ENCODE data around the gene BSPRY.

The BSPRY gene

GRCh38 chr9:113369855-113370140 lies 20.5 kb downstream of the BSPRY start:
- no peak for DNase-seq (ENCODE audit: extremely low read depth, low read depth)
- TF ChIP-seq, protein P1, sequence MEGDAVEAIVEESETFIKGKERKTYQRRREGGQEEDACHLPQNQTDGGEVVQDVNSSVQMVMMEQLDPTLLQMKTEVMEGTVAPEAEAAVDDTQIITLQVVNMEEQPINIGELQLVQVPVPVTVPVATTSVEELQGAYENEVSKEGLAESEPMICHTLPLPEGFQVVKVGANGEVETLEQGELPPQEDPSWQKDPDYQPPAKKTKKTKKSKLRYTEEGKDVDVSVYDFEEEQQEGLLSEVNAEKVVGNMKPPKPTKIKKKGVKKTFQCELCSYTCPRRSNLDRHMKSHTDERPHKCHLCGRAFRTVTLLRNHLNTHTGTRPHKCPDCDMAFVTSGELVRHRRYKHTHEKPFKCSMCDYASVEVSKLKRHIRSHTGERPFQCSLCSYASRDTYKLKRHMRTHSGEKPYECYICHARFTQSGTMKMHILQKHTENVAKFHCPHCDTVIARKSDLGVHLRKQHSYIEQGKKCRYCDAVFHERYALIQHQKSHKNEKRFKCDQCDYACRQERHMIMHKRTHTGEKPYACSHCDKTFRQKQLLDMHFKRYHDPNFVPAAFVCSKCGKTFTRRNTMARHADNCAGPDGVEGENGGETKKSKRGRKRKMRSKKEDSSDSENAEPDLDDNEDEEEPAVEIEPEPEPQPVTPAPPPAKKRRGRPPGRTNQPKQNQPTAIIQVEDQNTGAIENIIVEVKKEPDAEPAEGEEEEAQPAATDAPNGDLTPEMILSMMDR (IDR thresholded peaks at IDR 0.05; ENCODE audit: low read depth, low read length) = no peak

DNA sequence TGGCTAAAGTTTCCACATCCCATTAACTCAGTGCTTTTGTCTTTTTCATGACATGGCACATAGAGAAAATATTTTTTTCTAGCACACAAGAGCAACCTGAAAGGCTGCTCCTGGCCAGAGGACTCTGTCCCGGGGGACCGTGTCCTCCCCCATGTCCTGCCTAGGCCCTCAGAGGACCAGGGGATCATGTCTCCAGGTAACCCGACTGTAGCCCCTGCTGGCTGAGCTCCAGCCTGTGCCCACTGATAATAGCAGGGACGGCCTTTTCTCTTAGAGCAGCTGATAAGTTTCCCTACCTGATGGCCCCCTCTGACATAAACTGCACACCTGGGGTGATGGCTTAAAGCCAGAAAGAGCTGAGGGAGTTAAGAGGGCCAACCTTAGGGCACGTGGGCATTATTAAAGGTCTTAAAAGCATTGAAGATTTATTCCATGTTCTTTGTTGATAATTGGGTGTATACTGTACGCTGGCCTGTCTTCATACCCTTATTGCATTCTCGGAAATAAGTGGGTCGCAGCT lies 21.5 kb downstream of the BSPRY start:
- TF ChIP-seq, protein P1 (IDR thresholded peaks at IDR 0.05; ENCODE audit: low read depth, low read length) = no peak
- DNase-seq (ENCODE audit: extremely low read depth, low read depth) = no peak

- TF ChIP-seq, protein P1 (IDR thresholded peaks at IDR 0.05; ENCODE audit: low read depth, low read length) = no peak
- DNase-seq (ENCODE audit: extremely low read depth, low read depth) = no peak
Measured at GRCh38 chr9:113372059-113372458, 22.7 kb downstream of the BSPRY start.

DNA sequence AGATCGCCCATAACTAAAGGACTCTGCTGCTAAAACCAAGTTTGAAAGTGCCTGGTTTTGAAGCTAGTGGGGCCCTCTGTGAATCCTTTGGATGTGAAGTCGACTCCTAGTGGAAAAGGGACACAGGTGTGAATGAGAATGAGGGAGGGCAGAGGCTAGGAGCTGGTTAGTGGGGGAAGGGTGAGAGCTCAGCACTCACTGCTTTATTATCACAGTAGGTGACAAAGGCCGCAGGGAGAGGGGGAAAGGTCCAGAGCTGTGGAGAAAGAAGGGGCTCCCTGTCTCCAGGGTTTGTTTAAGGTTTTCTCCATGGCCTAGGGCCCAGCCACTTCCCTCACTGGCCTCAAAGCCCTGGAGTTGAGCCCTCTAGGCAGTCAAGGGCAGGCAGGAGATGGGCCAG lies 23.9 kb downstream of the BSPRY start:
- DNase-seq (ENCODE audit: extremely low read depth, low read depth) = no peak
- TF ChIP-seq, protein P1 (IDR thresholded peaks at IDR 0.05; ENCODE audit: low read depth, low read length) = no peak

DNA sequence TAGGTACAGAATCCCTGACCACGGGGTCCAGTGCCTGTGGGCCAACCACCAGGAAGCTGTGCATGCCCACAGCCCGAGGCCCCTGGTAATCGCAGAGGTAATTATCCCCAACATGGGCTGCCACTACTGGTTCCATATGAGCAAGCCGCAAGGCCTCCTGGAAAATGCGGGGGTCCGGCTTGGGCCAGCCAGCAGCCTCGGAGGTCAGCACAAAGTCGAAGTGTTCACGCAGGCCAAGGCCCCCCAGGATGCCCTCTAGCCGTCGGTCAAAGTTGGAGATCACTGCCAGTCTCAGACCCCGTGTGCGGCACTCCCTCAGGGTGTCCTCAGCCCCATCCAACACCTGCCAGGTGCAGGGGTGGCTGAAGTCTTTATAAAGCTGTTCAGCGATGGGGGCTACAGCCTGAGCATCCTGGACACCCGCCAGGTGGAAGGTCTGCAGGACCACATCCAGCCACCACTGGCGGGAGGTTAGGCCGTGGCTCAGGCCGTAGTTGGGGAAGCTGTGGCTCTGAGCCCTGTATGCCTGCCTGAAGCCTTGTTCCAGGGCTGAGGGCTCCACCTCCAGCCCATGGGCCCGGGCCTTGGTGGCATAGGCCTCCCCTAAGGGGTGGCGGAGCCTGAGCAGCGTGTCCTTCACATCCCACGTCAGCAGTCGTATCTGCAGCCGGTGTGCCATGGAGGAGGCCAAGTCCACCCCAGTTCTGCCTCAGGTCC lies 24.5 kb downstream of the BSPRY start:
- DNase-seq (ENCODE audit: extremely low read depth, low read depth) = no peak
- TF ChIP-seq, protein P1 (IDR thresholded peaks at IDR 0.05; ENCODE audit: low read depth, low read length) = no peak

GRCh38 chr9:113375057-113376023 lies 26.0 kb downstream of the BSPRY start:
- no peak for DNase-seq (ENCODE audit: extremely low read depth, low read depth)
- TF ChIP-seq, protein P1 (IDR thresholded peaks at IDR 0.05; ENCODE audit: low read depth, low read length) = no peak
